Omental fat pad (tissue), 4 donors: ENCODE results near the gene DLG1. TPM values are rescaled to one million over a fixed set of nuclear protein-coding genes. Genes with fewer than 3 reads are reported as not detected.

Source experiments
- ATAC-seq: fragments of 150-250 bp; one replicate; pipeline ENCODE4 v1.9.1; 2016; ENCODE audit warnings: mild to moderate bottlenecking, moderate library complexity; ENCODE audit not compliant: low FRiP score
- DNase-seq: peaks from one replicate; pipeline ENCODE4 v3.0.0-alpha.2; 2019; ENCODE audit warnings: low spot score
- total RNA-seq, 4 donors: library from RNA; depleted of rRNA; stranded (reverse); fragments of >200 nt; gene quantifications; one replicate each; pipeline ENCODE4 v1.1.0, GENCODE V29; 2016
- TF ChIP-seq, protein P1 (sequence below), 3 donors: fragments of 450-650 bp; IDR thresholded peaks; one replicate each; pipeline ENCODE4 v1.5.1; 2016 to 2017; ENCODE audit warnings: antibody characterized with exemption in 3 of 3, mild to moderate bottlenecking in 3 of 3, moderate library complexity in 2 of 3

Gene DLG1
- total RNA-seq, 4 donors from 2014 or later, result 47.1 to 65.4 (median 60.2) TPM

DNA sequence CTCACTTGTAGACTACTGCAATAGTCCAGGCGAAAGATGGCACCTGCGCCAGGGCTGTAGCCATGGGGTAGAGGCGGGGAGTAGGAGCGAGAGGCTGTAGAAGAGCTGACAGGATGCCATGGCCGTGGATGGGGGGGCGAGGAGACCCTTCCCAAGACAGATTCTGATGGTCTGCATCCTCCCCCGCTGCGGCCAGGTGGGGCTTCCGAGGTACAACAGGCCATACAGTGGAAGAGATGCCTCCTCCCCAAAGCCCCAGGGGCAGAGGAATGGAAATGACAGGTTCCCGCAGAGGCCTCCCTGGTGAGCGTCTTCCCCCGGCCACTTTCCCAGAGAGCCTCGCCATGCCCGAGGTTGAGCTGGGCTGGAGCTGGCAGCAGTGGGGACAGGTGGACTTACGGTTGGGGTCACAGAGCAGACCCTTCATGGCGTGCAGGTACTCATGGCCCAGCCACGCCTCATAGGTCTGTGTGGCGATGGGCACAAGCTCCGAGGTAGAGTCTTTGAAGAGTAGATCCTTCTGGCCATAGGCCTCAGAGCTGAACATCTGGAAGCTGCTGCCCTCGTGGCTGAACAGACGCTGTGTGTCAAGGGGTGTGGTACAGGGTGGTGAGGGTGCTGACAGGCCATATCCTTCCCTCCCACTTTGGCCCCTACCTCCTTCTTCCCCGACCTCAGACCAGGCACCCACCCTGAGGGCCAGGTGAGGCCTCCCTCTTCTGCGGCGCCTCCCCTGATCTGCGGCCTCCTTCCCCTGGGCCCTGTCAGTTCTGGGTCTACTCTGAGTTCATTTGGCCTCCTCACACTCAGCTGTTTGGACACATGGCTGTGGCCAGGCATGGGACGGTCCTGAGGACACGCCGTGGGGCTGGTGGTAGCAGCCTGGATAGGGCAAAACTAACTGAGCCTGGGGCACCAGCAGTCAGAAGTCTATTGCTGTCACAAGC, 282.3 kb downstream of the DLG1 start:
- TF ChIP-seq, protein P1, sequence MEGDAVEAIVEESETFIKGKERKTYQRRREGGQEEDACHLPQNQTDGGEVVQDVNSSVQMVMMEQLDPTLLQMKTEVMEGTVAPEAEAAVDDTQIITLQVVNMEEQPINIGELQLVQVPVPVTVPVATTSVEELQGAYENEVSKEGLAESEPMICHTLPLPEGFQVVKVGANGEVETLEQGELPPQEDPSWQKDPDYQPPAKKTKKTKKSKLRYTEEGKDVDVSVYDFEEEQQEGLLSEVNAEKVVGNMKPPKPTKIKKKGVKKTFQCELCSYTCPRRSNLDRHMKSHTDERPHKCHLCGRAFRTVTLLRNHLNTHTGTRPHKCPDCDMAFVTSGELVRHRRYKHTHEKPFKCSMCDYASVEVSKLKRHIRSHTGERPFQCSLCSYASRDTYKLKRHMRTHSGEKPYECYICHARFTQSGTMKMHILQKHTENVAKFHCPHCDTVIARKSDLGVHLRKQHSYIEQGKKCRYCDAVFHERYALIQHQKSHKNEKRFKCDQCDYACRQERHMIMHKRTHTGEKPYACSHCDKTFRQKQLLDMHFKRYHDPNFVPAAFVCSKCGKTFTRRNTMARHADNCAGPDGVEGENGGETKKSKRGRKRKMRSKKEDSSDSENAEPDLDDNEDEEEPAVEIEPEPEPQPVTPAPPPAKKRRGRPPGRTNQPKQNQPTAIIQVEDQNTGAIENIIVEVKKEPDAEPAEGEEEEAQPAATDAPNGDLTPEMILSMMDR (IDR thresholded peaks at IDR 0.05), result no peak
- DNase-seq (no peak), ATAC-seq (no peak)

DNA sequence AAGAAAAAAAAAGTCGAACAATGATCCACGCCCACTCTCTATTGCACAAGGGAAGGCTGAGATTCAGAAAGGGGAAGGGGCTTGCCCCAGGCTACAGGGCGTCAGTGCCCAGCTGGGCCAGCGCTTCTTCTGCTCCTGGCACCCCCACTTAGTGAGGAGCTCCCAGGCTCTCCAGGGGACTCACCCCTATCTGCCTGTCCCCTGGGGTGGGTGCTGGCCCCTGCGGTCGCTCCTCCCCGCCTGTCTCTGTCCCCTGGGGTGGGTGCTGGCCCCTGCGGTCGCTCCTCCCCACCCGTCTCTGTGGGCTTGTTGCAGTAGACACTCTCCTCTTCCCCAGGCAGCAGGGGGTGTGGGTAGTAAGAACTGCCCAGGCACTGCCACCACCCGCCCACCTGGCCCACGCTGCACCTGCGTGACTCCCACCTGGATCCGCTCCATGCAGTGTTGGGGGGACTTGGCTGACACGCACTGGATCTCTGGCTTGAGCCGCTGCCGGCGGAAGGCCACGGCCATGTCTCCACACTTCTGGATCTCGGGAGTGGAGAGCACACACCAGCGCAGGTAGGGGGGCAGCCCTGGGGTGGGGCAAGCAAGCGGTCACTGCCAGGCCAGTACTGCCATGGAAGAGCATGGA, 283.4 kb downstream of the DLG1 start:
- DNase-seq (no peak), ATAC-seq (no peak)
- TF ChIP-seq, protein P1 (IDR thresholded peaks at IDR 0.05), result no peak

DNA sequence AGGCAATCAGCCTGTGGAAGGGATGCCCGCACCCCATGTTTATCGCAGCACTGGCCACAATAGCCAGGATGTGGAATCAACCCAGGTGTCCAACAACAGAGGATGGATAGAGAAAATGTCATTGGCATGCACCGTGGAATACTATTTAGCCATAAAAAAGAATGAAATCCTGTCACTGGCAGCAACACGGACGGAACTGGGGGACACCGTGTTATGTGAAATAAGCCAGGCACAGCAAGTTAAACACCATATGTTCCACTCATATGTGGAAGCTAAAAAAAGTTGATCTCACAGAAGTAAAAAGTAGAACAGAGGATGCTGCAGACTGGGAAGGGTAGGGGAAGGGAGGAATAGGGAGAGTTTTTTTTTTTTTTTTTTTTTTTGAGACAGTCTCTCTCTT, 284.4 kb downstream of the DLG1 start:
- no peak for ATAC-seq
- TF ChIP-seq, protein P1 (IDR thresholded peaks at IDR 0.05), result no peak
- no peak for DNase-seq

DNA sequence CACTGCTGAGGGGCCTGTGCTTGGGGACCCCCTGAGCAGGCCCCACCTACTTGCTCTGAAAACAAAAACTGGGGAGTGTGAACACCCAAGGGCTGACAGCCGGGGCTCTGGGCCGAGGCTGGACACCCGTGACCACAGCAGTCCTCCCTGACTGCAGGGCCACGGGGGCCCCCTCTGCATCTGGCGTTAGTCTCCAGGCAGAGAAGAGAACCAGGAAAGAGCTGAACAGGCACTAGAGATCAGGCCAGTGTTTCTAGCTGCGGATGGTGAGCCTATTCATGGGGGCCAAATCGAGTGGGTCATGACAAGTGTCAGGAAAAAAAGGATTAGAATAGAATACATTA, 285.9 kb downstream of the DLG1 start:
- TF ChIP-seq, protein P1 (IDR thresholded peaks at IDR 0.05), result no peak
- ATAC-seq (no peak), DNase-seq (no peak)

DNA sequence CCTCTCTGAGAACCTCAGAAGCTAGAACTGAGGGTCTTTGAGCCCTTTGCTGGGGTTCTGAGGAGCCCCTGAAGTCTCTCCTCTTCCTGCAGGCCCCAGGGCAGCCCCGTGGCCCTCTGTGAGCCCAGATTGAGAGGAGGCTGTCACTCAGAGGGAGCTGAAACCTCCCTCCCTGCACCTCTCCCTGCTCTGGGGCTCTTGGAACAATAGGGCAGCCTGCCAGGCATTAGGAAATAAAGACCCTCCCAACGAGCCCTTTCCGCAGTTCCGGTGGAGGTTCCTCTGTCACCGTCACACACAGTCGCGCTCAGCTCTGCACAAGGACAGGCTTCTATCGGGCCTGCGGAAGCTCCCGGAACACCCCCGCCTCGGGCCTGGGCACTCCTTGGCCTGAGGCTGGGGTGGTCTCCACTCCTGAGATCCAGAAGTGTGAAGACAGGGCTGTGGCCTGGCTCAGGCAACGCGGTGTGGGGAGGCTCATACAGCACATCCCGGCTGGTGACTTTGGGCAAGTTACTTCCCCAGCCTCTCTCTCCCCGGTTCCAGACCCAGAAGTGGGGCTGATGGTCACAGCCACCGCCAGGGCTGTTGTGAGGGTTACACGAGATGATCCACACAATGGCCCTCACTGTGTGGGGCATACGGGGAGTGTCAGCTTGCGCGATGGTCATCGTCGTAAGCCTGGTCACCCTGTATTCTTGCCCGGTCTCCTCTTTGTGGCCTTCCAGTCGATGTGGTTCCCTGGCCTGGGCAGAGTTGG, 286.5 kb downstream of the DLG1 start:
- TF ChIP-seq, protein P1 (IDR thresholded peaks at IDR 0.05), result no peak
- ATAC-seq (no peak), DNase-seq (no peak)

DNA sequence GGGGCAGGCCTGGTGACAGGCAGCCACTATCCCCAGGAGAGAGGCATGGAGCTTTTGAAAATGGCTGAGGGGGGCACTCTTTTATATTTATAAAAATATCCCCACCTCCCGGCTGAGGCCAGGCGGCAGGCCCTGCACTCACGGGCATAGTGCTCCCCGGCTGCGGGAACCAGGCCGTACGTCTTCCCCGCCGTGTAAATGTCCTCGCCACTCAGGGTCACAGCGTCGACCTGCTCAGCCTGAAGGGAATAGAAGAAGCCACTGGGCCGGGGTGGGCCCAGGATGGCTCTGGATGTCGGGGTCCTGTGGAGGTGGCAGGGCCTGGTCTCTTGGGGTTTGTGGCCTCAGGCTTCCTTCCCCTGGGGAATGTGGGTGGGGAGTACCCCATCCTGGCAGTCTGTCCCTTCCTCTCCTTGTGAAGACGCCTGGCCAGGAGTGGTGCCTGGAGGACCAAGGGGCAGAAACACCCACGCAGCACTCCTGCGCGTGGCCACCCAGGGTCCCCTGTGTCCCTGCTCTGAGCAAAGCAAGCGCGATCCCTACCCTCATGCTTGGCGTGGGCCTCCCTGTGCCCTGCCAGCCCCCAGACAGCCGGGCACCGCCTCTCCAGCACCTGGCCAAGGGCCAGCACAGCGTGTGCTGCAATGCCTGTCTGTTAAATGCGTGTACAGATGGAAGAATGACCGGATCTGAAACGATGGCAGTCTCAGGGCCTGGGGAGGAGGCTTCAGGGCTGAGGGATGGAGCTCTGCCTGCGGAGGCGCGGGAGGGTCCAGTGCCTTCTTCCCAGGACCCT, 287.7 kb downstream of the DLG1 start:
- peak; percentile 13 for ATAC-seq
- TF ChIP-seq, protein P1 (IDR thresholded peaks at IDR 0.05), result no peak
- DNase-seq, result no peak
